HG03060 (cell line): ENCODE results near the gene SPINT1.

Experiments used
- ATAC-seq: cut with Tn5 transposase; IDR thresholded peaks from one replicate; pipeline ENCODE4 v1.9.1; 2021; ENCODE audit warnings: low read depth, moderate number of reproducible peaks; ENCODE audit not compliant: unreplicated experiment

Gene SPINT1

GRCh38 chr15:40843885-40844695 lies at the start of gene SPINT1:
Gene SPINT1, plus strand, starts transcription at chr15:40844048. Its CDS starts 507 bp downstream, at chr15:40844555.
- ATAC-seq, result no peak

DNA sequence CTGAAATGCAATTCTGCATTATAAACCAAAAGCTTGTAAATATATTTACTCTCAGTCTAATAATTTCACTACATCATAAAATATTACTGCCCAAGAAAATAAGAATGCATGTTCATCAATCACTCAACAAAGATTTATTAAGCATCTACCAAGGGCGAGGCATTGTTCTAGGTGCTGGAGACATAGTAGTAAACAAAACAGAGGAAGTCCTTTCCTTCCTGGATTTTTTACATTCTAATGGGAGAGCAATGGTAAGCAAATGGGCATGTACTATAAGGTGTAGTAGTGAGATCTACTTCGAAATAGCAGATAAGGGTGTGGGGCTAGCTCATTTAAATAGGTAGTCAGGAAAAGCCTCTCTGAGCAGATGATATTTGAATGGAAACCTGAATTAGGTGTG lies 47.8 kb upstream of the SPINT1 start:
- no peak for ATAC-seq

DNA sequence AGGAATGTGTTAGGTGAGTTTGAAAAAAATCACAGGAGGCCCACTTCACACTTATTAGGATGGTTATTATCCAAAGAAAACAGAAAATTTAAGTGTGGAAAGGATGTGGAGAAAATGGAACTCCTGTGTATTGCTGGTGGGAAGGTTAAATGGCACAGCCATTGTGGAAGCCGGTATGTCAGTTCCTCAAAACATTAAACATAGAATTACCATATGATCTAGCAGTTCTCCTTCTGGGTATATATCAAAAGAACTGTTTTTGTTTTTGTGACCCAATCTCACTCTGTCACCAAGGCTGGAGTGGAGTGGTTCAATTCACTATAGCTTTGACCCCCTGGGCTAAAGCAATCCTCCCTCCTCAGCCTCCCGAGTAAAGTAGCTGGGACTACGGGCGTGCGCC lies 47.3 kb upstream of the SPINT1 start:
- ATAC-seq, result no peak

DNA sequence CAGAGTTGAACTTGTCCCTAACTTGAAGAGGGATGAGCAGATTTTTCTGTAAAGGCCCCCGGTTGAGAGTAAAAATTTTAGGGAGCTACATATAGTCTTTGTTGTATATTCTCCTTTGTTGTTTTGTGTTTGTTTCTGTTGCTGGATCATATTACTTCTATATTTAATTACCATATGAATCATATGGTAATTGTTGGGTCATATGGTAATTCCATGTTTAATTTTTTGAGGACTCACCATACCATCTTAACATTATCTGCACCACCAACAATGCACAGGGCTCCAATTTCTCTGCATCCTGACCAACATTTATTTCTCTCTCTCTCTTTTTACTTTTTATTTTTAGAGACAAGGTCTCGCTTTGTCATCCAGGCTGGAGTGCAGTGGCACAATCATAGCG lies 44.3 kb upstream of the SPINT1 start:
- no peak for ATAC-seq

DNA sequence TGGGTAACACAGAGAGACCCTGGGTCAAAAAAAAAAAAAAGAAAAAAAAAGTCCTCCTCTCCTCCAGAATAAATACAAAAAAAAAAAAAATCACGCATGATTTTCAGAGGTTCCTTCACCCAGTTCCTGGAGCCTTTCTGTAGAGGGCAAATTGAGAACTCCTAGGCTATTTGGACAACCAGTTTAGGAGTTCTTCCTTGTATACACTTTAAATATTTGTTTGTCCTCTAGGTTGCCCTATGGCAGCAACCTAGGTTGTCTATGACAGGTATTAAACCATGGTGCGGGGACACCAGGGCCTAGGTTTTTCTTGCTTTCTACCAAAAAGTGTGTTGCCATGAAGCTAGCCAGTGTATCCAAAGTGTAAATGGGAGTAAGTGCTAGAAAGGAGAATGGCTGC lies 40.8 kb upstream of the SPINT1 start:
- ATAC-seq, result no peak

DNA sequence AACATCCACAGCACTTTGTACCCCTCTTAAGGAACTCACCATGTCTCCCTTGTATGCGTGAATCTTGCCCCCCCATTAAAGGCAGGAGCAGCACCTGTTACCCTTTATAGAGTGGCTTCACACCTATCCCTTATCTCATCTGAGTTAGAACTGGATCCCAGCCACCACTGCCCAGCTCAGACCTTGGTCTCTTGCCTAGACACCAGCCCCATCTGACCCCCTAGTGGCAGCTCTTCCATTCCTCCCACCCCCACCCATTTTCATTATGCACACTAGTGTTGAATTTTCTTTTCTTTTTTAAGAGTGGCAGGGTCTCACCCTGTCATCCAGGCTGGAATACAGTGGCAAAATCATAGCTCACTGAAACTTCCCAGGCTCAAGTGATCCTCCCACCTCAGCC lies 40.2 kb upstream of the SPINT1 start:
- no peak for ATAC-seq

GRCh38 chr15:40806672-40807027 lies 37.2 kb upstream of the SPINT1 start:
- ATAC-seq, result no peak

DNA sequence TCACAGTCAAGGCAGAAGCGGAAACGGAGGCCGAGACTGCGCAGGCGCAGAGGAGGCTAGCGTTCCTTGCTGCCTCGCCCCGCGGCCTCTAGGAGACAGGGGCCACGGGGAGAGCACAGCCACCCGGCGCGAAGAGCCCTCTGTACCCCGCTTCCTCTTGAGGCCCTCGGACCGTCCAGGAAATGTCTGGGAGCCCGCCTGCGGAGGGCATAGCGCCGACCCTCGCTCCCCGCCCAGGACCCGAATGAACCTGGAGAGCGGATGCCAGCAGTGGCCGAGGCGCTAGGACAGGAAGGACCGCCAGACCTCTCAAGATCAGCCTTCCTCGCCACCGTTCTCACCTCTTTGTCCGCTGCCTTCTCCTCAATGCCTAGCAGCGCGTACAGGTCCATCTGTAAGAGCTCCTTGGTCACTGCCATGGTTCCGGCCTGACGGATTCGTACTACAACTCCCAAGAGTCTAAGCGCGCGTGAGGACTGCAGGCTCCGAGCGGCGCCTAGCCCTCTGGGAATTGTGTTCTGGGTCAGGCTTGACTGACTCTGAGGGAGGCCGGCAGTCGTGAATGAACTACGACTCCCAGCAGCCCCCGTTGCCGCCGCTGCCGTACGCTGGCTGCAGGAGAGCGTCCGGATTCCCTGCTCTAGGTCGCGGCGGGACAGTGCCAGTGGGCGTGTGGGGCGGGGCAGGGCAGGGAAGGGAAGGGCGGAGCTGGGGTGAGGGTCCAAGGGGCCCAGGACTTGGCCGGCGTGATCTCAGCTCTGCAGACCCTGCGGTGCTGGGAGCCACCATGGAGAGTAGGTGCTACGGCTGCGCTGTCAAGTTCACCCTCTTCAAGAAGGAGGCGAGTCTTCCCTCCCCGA lies 36.6 kb upstream of the SPINT1 start, which contains the start of the genes DNAJC17 and ZFYVE19:
Gene DNAJC17 (minus strand): TSS at position 446 of the 860 bp plus-strand sequence. CDS start 27 bp downstream, at position 419.
Gene ZFYVE19 (plus strand): TSS at position 62 of the 860 bp plus-strand sequence. CDS start 501 bp downstream, at position 563.
- ATAC-seq, result peak; percentile 88

GRCh38 chr15:40807888-40808461 lies 35.9 kb upstream of the SPINT1 start:
- ATAC-seq, result no peak

GRCh38 chr15:40808861-40809450 lies 34.9 kb upstream of the SPINT1 start:
- ATAC-seq, result no peak

DNA sequence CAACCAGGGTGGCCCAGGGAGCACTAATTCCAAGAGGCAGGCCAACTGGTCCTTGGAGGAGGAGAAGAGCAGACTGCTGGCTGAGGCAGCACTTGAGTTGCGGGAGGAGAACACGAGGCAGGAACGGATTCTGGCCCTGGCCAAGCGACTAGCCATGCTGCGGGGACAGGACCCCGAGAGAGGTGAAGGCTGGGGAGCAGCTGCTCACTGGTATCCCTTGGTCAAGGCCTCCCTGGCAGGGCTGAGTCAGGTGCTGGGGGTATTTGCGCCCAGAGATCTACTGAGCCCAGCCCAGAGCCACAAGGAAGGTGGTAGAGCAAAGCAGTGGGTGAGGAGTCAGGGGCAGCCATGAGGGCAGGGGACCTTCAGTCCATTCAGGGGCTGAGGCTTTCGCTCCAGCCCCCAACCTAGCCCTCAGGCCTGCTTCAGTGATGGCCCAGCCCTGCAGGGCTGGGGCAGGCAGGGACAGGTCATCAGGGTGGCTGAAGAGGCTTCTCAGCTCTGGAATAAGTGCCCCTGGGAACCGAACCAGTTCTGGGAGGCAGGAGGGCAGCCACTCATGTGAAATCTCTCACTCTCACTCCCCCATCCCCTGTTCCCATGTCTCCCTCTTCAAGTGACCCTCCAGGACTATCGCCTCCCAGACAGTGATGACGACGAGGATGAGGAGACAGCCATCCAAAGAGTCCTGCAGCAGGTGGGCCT lies 31.0 kb upstream of the SPINT1 start:
- no peak for ATAC-seq

- no peak for ATAC-seq
These were observed 28.7 kb upstream of the SPINT1 start for GRCh38 chr15:40815042-40815698.

DNA sequence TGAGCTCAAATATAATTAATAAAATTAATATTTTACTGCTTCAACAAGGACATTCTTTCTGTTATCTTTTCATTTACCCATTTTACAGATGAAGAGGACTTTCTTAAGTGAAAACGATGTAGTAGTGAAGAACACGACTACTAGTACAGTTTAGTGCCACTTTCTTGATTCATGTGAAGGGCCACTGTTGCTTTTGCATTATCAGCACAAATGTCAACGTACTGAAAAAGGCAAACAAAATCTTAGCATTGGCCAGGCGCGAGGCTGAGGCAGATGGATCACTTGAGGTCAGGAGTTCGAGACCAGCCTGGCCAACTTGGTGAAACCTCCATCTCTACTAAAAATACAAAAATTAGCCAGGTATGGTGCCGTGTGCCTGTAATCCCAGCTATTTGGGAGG lies 24.8 kb upstream of the SPINT1 start:
- no peak for ATAC-seq

DNA sequence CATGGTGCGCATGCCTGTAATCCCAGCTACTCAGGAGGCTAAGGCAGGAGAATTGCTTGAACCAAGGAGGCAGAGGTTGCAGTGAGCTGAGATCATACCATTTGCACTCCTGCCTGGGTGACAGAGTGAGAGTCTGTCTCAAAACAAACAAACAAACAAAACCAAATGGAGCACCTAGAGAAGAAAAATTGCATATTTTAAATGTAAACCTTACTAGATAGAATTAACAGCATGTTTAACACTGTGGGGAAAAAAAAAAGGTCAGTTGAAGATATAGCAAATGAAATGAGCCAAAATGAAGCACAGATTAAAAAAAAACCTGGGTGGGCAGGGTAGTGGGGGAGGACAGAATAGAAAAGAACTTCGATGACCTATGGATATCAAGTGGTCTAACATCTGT lies 22.7 kb upstream of the SPINT1 start:
- no peak for ATAC-seq

DNA sequence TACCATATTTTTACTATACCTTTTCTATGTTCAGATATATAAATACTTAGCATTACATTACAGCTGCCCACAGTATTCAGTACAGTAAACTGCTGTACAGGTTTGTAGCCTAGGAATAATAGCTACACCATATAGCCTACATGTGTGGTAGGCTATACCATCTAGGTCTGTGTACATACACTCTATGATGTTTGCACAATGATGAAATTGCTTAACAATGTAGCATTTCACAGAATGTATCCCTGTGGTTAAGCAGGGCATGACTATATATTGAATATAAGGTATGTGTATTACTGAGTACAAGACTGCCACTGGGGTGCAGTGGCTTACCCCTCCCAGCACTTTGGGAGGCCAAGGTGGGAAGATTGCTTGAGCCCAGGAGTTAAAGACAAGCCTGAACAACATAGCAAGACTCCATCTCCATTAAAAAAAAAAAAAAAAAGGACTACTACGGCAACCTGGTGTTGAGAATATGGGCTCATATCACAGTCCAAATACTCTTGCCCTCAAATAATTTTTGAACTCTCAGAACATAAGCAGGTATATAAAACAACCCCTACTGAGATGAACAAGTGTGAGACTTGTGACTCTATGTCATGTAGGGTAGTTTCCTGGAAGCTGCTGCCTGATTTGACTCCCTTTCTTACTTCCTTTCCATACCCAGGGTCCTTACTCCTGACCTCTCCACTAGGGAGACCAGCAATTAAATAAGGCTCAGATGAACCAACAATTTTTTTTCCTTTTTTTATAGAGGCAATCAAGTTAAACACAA lies 20.1 kb upstream of the SPINT1 start:
- ATAC-seq, result no peak

- ATAC-seq, result no peak
These were observed 18.0 kb upstream of the SPINT1 start for GRCh38 chr15:40825661-40826422.

DNA sequence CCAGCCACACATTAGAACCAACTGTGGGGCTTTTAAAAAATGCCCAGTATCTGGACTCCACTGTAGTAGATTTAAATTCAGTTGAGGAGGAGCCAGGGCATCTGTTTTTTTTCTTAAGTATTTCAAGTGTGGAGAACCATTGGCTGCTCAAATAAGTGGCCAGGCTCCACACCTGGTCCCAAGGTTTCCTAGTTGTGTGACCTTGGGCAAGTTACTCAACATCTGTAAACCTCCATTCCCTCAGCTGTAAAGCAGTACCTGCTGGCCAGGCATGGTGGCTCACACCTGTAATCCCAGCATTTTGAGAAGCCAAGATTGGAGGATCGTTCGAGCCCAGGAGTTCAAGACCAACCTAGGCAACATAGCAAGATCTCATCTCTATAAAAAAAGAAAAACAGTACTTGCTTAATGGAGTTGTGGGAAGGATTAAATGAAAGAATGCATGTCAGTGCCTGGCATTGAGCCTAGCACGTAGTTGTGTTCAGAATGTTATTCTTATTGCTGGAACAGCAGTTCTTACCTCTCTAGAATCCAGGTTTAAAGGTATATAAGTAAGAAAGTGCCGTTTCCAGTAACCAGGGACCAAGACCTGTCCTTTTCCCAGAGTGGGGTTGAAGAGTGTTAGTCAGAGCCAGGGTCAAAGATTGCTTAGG lies 17.3 kb upstream of the SPINT1 start:
- no peak for ATAC-seq
